Neural progenitor cell (in vitro differentiated cells): ENCODE measurements around the gene ATP1A1.

ENCODE experiments used
- EZH2 ChIP-seq: fragments of 200-600 bp; sonication (generic); IDR thresholded peaks from 2 replicates; pipeline ENCODE4 v1.6.1; 2017; ENCODE audit warnings: antibody characterized with exemption, mild to moderate bottlenecking, moderate library complexity
- EZH2phosphoT487 ChIP-seq: fragments of 200-600 bp; sonication (generic); IDR thresholded peaks from 2 replicates; pipeline ENCODE4 v1.6.1; 2017; ENCODE audit warnings: antibody characterized with exemption
- TF ChIP-seq, protein P1 (sequence below): fragments of 200-600 bp; sonication (generic); IDR thresholded peaks from 2 replicates; pipeline ENCODE4 v1.5.1; 2017; ENCODE audit warnings: antibody characterized with exemption, mild to moderate bottlenecking

GRCh38 chr1:116324411-116324810, 48.6 kb upstream of the ATP1A1 start:
- TF ChIP-seq, protein P1, sequence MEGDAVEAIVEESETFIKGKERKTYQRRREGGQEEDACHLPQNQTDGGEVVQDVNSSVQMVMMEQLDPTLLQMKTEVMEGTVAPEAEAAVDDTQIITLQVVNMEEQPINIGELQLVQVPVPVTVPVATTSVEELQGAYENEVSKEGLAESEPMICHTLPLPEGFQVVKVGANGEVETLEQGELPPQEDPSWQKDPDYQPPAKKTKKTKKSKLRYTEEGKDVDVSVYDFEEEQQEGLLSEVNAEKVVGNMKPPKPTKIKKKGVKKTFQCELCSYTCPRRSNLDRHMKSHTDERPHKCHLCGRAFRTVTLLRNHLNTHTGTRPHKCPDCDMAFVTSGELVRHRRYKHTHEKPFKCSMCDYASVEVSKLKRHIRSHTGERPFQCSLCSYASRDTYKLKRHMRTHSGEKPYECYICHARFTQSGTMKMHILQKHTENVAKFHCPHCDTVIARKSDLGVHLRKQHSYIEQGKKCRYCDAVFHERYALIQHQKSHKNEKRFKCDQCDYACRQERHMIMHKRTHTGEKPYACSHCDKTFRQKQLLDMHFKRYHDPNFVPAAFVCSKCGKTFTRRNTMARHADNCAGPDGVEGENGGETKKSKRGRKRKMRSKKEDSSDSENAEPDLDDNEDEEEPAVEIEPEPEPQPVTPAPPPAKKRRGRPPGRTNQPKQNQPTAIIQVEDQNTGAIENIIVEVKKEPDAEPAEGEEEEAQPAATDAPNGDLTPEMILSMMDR = no peak
- TF ChIP-seq EZH2phosphoT487 (no peak), EZH2 (no peak)
